Prostate gland (tissue), 2 donors: ENCODE data around the gene PCOLCE2. TPM values are rescaled to one million over a fixed set of nuclear protein-coding genes. Genes with fewer than 3 reads are reported as not detected.
A peak's percentile ranks its signal among the peaks of the same experiment; 100 is the strongest.

Experiments used
- DNase-seq: peaks from one replicate; pipeline ENCODE4 v3.0.0-alpha.2; 2019; ENCODE audit warnings: low spot score
- H3K27ac ChIP-seq, 2 donors: fragments of 200-600 bp; sonication (generic); 2 replicates each; pipeline ENCODE4 v1.5.1; 2017 to 2019
- H3K27me3 ChIP-seq: fragments of 200-600 bp; sonication (generic); replicated peaks from 2 replicates; pipeline ENCODE4 v1.5.1; 2019; ENCODE audit not compliant: insufficient read depth
- H3K36me3 ChIP-seq, 2 donors: fragments of 200-600 bp; sonication (generic); 1 replicate in 1 of 2; 2 replicates in 1 of 2; pipeline versions ENCODE4 v1.5.1 to v1.8.1; 2017 to 2019
- H3K4me1 ChIP-seq: fragments of 200-600 bp; sonication (generic); replicated peaks from 2 replicates; pipeline ENCODE4 v1.5.1; 2019
- H3K4me3 ChIP-seq, 2 donors: fragments of 200-600 bp; sonication (generic); 2 replicates each; pipeline ENCODE4 v1.5.1; 2017 to 2019
- H3K9me3 ChIP-seq: fragments of 200-600 bp; sonication (generic); 2 replicates; pipeline ENCODE4 v1.5.1; 2017
- POLR2A ChIP-seq: fragments of 450-650 bp; IDR thresholded peaks from one replicate; pipeline ENCODE4 v1.6.1; 2016; ENCODE audit warnings: antibody characterized with exemption, mild to moderate bottlenecking
- POLR2AphosphoS5 ChIP-seq: sonication (generic); formaldehyde crosslinking; IDR thresholded peaks from one replicate; pipeline ENCODE4 v1.6.1; 2017; ENCODE audit warnings: antibody characterized with exemption
- WGBS: methylation state at CpG from one replicate; pipeline ENCODE4 v1.1.5; 2018; 5-methylcytosine and 5-hydroxymethylcytosine counted together
- intact Hi-C: fragments of 100-400 bp; cut with DNase I; formaldehyde crosslinking; loops from one replicate; pipeline ENCODE4 v1.14.2; 2022
- total RNA-seq, 2 donors: library from RNA; depleted of rRNA; stranded (reverse); fragments of >200 nt; gene quantifications; one replicate each; pipeline ENCODE4 v1.1.0, GENCODE V29; 2016
- TF ChIP-seq, protein P1 (sequence below), 4 experiments: fragments of 200-600 bp in 2 of 4; fragments of 450-650 bp in 2 of 4; sonication (generic) in 2 of 4; IDR thresholded peaks; 1 replicate in 3 of 4; 2 replicates in 1 of 4; pipeline ENCODE4 v1.5.1; 2016 to 2019; ENCODE audit warnings: antibody characterized with exemption in 4 of 4, mild to moderate bottlenecking in 2 of 4, moderate library complexity in 2 of 4

The PCOLCE2 gene, protein sequence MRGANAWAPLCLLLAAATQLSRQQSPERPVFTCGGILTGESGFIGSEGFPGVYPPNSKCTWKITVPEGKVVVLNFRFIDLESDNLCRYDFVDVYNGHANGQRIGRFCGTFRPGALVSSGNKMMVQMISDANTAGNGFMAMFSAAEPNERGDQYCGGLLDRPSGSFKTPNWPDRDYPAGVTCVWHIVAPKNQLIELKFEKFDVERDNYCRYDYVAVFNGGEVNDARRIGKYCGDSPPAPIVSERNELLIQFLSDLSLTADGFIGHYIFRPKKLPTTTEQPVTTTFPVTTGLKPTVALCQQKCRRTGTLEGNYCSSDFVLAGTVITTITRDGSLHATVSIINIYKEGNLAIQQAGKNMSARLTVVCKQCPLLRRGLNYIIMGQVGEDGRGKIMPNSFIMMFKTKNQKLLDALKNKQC
- total RNA-seq = 10 to 100 TPM; 11.0 to 14.2 TPM

DNA sequence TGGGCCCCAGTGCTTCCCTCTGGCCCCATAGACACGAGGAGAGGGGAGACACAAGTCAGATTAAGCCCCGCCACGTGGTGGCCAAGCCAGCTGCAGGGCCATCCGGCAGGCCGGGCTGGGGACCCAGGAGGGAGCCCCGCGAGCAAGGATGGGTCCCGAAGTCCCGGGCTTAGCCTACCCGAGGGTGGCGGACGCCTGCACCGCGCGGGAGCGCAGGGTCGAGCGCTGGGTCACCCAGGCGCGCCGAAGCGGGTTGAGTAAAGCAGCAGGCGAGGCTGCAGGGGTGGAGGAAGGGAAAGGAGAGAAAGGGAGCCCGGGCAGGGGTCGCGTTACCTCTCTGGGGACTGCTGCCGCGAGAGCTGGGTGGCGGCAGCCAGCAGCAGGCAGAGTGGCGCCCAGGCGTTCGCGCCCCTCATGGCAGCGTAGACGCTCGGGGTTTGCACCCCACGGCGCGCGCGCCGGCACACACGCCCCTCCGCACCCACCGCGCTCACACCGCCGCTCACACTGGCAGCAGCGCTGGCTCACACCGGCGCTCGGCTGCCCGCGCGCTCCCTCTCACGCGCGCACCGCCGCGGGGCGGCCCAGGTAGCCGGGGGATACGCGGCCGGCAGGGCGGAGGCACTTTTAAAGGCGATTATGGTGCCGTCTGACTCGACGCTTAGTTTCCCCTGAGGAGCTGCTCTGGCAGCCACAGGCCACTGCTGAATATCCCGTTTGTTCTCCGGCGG, at the start of gene PCOLCE2:
PCOLCE2 (minus strand) TSS at position 603 of the 731 bp plus-strand sequence; CDS start at position 416, 187 bp downstream.
- DNase-seq = no peak
- Histone ChIP-seq H3K4me1 (no peaks in the 10 kb centered on the region), H3K36me3 (no peaks in the 10 kb centered on the region), H3K9me3 (no peaks in the 10 kb centered on the region), H3K4me3 (peak within 1 kb of the TSS; percentile 33 to 37), H3K27ac (peak within 1 kb of the TSS; percentile 5 to 64), H3K27me3 (no peaks in the 10 kb centered on the region)
- TF ChIP-seq, protein P1, sequence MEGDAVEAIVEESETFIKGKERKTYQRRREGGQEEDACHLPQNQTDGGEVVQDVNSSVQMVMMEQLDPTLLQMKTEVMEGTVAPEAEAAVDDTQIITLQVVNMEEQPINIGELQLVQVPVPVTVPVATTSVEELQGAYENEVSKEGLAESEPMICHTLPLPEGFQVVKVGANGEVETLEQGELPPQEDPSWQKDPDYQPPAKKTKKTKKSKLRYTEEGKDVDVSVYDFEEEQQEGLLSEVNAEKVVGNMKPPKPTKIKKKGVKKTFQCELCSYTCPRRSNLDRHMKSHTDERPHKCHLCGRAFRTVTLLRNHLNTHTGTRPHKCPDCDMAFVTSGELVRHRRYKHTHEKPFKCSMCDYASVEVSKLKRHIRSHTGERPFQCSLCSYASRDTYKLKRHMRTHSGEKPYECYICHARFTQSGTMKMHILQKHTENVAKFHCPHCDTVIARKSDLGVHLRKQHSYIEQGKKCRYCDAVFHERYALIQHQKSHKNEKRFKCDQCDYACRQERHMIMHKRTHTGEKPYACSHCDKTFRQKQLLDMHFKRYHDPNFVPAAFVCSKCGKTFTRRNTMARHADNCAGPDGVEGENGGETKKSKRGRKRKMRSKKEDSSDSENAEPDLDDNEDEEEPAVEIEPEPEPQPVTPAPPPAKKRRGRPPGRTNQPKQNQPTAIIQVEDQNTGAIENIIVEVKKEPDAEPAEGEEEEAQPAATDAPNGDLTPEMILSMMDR (IDR thresholded peaks at IDR 0.05) = no peak
- intact Hi-C loops = no loop called here
- 1% methylated on average over 53 of the region's 74 CpGs for WGBS

DNA sequence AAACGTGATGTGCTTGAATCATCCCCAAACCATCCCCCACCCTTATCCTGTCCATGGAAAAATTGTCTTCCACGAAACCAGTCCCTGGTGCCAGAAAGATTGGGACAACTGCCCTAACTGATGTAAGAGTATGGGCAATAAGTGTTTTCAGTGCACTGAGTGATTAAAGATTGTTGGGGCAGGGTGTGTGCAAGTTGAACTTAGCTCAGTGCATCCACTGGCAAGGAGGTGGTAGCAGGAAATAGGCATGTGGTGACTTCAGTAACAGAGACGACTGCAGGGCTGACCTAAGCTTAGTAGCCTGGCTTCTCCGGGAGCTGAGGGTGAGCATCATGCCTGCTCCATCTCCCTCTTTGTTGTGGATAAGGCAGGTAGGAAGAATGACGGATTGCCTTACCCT, 47.1 kb upstream of the PCOLCE2 start:
- intact Hi-C loops = no loop called here
- Histone ChIP-seq H3K4me1 (no peaks in the 10 kb centered on the region), H3K36me3 (no peaks in the 10 kb centered on the region), H3K4me3 (no peak overlapping the region), H3K27me3 (no peaks in the 10 kb centered on the region), H3K27ac (no peak overlapping the region), H3K9me3 (no peaks in the 10 kb centered on the region)
- no peak for DNase-seq
- TF ChIP-seq, protein P1 (IDR thresholded peaks at IDR 0.05) = no peak
- TF ChIP-seq POLR2A = no peak
- TF ChIP-seq POLR2AphosphoS5 = no peak
- 74% methylated on average over 5 of the region's 5 CpGs for WGBS

GRCh38 chr3:142934887-142935269, 46.0 kb upstream of the PCOLCE2 start:
- no peak overlapping the region for H3K4me3 ChIP-seq
- no peak overlapping the region for H3K27ac ChIP-seq
- no peaks in the 10 kb centered on the region for H3K9me3 ChIP-seq
- WGBS = 95% methylated on average over 3 of the region's 3 CpGs
- H3K36me3 ChIP-seq = no peaks in the 10 kb centered on the region
- no peaks in the 10 kb centered on the region for H3K27me3 ChIP-seq
- intact Hi-C loops = no loop called here
- DNase-seq = no peak
- TF ChIP-seq, protein P1 (IDR thresholded peaks at IDR 0.05) = no peak
- TF ChIP-seq POLR2A (no peak), POLR2AphosphoS5 (no peak)
- no peaks in the 10 kb centered on the region for H3K4me1 ChIP-seq

GRCh38 chr3:142934128-142934886, 45.4 kb upstream of the PCOLCE2 start:
- no peak for DNase-seq
- intact Hi-C loops = no loop called here

More at GRCh38 chr3:142934128-142934886, 45.4 kb upstream of the PCOLCE2 start:
- no peaks in the 10 kb centered on the region for H3K4me1 ChIP-seq
- no peak overlapping the region for H3K27ac ChIP-seq
- no peak overlapping the region for H3K4me3 ChIP-seq
- 84% methylated on average over 7 of the region's 7 CpGs for WGBS
- no peaks in the 10 kb centered on the region for H3K27me3 ChIP-seq
- no peaks in the 10 kb centered on the region for H3K36me3 ChIP-seq
- TF ChIP-seq POLR2A = no peak
- TF ChIP-seq POLR2AphosphoS5 = no peak
- TF ChIP-seq, protein P1 (IDR thresholded peaks at IDR 0.05) = no peak
- no peaks in the 10 kb centered on the region for H3K9me3 ChIP-seq
